Tibial artery (tissue), 4 donors: ENCODE data around the gene SMLR1.
"Not testable (repeated sequence)": the region's sequence is repeated elsewhere in the genome, so short reads cannot be mapped to it uniquely, and the experiment has no call there.

Experiments used
- DNase-seq, 2 donors: peaks; one replicate each; pipeline ENCODE4 v3.0.0-alpha.2; 2019
- H3K27ac ChIP-seq, 2 donors: fragments of 200-600 bp; sonication (generic) in 1 of 2; 1 replicate in 1 of 2; 2 replicates in 1 of 2; pipeline ENCODE4 v1.5.1; 2018 to 2019; ENCODE audit warnings: mild to moderate bottlenecking in 1 of 2
- H3K27me3 ChIP-seq, 2 donors: fragments of 200-600 bp; sonication (generic) in 1 of 2; one replicate each; pipeline versions ENCODE4 v1.5.1 to v1.6.0; 2016 to 2019
- H3K36me3 ChIP-seq, 3 donors: fragments of 200-600 bp; sonication (generic) in 2 of 3; one replicate each; pipeline ENCODE4 v1.5.1; 2016 to 2019; ENCODE audit warnings: mild to moderate bottlenecking in 2 of 3
- H3K4me1 ChIP-seq, 4 donors: fragments of 200-600 bp; sonication (generic) in 2 of 4; 1 replicate in 3 of 4; 2 replicates in 1 of 4; pipeline ENCODE4 v1.5.1; 2016 to 2019
- H3K4me3 ChIP-seq, 2 donors: fragments of 200-600 bp; sonication (generic) in 1 of 2; 1 replicate in 1 of 2; 2 replicates in 1 of 2; pipeline ENCODE4 v1.5.1; 2018 to 2019; ENCODE audit warnings: mild to moderate bottlenecking in 2 of 2
- H3K9me3 ChIP-seq, 3 donors: fragments of 200-600 bp; sonication (generic) in 1 of 3; one replicate each; pipeline ENCODE4 v1.5.1; 2016 to 2019
- intact Hi-C: fragments of 100-400 bp; cut with DNase I; formaldehyde crosslinking; loops from one replicate; pipeline ENCODE4 v1.15.0; 2023; ENCODE audit warnings: low total_unique reads
- TF ChIP-seq, protein P1 (sequence below), 2 experiments: fragments of 200-600 bp in 1 of 2; fragments of 450-650 bp in 1 of 2; IDR thresholded peaks; one replicate each; pipeline ENCODE4 v1.5.1; 2017 to 2019; ENCODE audit warnings: antibody characterized with exemption in 2 of 2, mild to moderate bottlenecking in 1 of 2, moderate library complexity in 1 of 2

SMLR1 gene

GRCh38 chr6:130796313-130796905 is 30.8 kb upstream of the SMLR1 start:
- Histone ChIP-seq H3K27ac (no peak overlapping the region), H3K4me1 (peaks cover 0 to 7% (median 3%) of the 10 kb centered on the region in 4 donors), H3K9me3 (peaks cover 0 to 15% (median 0%) of the 10 kb centered on the region in 3 donors), H3K4me3 (no peak overlapping the region), H3K36me3 (no peaks in the 10 kb centered on the region), H3K27me3 (no peaks in the 10 kb centered on the region)
- no peak for DNase-seq
- TF ChIP-seq, protein P1, sequence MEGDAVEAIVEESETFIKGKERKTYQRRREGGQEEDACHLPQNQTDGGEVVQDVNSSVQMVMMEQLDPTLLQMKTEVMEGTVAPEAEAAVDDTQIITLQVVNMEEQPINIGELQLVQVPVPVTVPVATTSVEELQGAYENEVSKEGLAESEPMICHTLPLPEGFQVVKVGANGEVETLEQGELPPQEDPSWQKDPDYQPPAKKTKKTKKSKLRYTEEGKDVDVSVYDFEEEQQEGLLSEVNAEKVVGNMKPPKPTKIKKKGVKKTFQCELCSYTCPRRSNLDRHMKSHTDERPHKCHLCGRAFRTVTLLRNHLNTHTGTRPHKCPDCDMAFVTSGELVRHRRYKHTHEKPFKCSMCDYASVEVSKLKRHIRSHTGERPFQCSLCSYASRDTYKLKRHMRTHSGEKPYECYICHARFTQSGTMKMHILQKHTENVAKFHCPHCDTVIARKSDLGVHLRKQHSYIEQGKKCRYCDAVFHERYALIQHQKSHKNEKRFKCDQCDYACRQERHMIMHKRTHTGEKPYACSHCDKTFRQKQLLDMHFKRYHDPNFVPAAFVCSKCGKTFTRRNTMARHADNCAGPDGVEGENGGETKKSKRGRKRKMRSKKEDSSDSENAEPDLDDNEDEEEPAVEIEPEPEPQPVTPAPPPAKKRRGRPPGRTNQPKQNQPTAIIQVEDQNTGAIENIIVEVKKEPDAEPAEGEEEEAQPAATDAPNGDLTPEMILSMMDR (IDR thresholded peaks at IDR 0.05) = no peak
- intact Hi-C loops = no loop called here

DNA sequence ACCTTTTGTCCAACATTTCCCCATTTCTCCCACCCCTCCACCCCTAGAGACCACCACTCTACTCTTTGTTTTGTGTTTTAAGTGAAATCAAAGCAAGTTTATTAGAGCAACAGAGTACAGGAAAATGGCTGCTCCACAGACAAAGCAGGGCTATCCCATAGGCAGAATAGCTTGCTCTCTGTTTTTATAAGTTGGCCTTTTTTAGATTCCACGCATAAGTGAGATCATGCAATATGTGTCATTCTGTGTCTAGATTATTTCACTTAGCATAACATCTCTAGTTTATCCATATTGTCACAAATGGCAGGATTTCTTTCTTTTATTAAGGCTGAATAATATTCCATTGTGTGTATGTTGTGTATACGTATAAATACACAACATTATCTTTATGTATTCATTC is 30.1 kb upstream of the SMLR1 start:
- H3K4me3 ChIP-seq = no peak overlapping the region
- H3K4me1 ChIP-seq = peaks cover 0 to 7% (median 3%) of the 10 kb centered on the region in 4 donors
- H3K27me3 ChIP-seq = no peaks in the 10 kb centered on the region
- no peak overlapping the region for H3K27ac ChIP-seq
- H3K36me3 ChIP-seq = no peaks in the 10 kb centered on the region
- intact Hi-C loops = no loop called here
- H3K9me3 ChIP-seq = peaks cover 0 to 15% (median 0%) of the 10 kb centered on the region in 3 donors
- DNase-seq = no peak
- TF ChIP-seq, protein P1 (IDR thresholded peaks at IDR 0.05) = no peak

DNA sequence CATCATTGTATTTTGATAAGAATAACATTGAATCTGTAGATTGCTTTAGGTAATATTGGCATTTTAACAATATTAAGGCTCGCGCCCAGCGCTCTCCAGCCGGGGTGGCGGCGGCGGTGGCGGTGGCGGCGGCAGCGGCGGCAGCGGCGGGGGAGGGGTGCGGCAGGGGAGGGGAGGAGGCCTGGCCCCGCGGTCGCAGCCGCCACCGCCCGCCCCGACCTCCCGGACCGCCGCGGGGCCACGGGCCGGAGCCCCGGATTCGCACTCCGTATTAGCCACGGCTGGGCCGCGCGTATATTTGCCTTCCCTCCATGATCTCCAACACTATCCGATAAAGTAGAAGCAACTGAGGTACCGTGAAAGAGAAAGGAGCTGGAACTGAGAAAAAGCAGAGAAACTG is 25.8 kb upstream of the SMLR1 start:
- intact Hi-C loops, H3K4me3 ChIP-seq, H3K36me3 ChIP-seq, H3K4me1 ChIP-seq, H3K27ac ChIP-seq, DNase-seq, H3K27me3 ChIP-seq: not testable (repeated sequence)
- peaks cover 0 to 15% (median 0%) of the 10 kb centered on the region in 3 donors for H3K9me3 ChIP-seq

DNA sequence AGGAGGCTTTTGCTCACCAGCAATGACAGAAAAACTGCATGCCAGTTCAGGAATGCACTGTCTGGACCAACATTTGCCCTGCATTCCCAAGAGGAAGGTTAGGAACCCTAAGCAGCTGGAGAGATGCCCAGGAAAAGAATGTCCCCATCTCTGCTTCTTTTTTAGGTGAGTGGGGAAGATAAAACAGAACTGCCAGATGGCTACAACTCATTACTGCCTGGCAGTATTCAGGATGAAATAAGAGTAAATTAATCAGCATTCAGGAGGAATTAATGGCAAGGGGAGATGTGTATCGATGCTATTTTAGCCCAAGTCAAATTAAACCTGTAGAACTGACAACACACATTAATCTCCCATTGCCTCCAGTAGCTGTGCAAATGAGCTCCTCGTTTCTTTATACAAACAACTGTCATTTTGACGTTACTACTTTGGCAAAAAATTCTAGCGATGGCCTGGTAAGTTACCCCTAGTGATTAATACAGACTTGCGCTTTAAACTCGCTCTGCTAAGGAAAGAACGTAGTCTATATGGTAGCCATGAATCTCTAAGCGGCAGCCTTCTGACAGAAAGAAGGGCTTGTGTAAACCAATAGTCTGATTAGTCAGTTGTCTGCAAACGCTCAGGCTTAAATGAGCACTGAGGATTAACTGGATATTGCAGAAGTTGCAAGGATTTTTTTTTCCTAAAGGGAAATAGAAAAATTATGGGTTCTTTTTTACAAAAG is 16.7 kb upstream of the SMLR1 start:
- H3K4me3 ChIP-seq = no peak overlapping the region
- H3K36me3 ChIP-seq = no peaks in the 10 kb centered on the region
- TF ChIP-seq, protein P1 (IDR thresholded peaks at IDR 0.05) = no peak
- H3K9me3 ChIP-seq = no peaks in the 10 kb centered on the region
- no peak for DNase-seq
- no peaks in the 10 kb centered on the region for H3K27me3 ChIP-seq
- H3K27ac ChIP-seq = no peak overlapping the region
- intact Hi-C loops = no loop called here
- peaks cover 0 to 4% (median 0%) of the 10 kb centered on the region in 4 donors for H3K4me1 ChIP-seq

- peaks cover 0 to 4% (median 0%) of the 10 kb centered on the region in 4 donors for H3K4me1 ChIP-seq
- no peak for DNase-seq
- H3K9me3 ChIP-seq = no peaks in the 10 kb centered on the region
- H3K4me3 ChIP-seq = no peak overlapping the region
- intact Hi-C loops = no loop called here
- H3K27me3 ChIP-seq = no peaks in the 10 kb centered on the region
- no peak overlapping the region for H3K27ac ChIP-seq
- TF ChIP-seq, protein P1 (IDR thresholded peaks at IDR 0.05) = no peak
- H3K36me3 ChIP-seq = no peaks in the 10 kb centered on the region
Measured at GRCh38 chr6:130811932-130812331, 15.3 kb upstream of the SMLR1 start.

GRCh38 chr6:130814506-130814905 is 12.7 kb upstream of the SMLR1 start:
- TF ChIP-seq, protein P1 (IDR thresholded peaks at IDR 0.05) = no peak
- peaks cover 0 to 4% (median 0%) of the 10 kb centered on the region in 4 donors for H3K4me1 ChIP-seq
- H3K4me3 ChIP-seq = no peak overlapping the region
- no peak for DNase-seq
- no peaks in the 10 kb centered on the region for H3K36me3 ChIP-seq
- no peaks in the 10 kb centered on the region for H3K9me3 ChIP-seq
- no peaks in the 10 kb centered on the region for H3K27me3 ChIP-seq
- no peak overlapping the region for H3K27ac ChIP-seq
- intact Hi-C loops = no loop called here
